ES-I3 (cell line): Measurements from ENCODE around the gene SMARCAD1.
"Not testable (repeated sequence)": the region's sequence is repeated elsewhere in the genome, so short reads cannot be mapped to it uniquely, and the experiment has no call there.

Experiments used
- H3K36me3 ChIP-seq: 2 replicates; pipeline ENCODE4 v1.6.1; 2013; ENCODE audit warnings: mild to moderate bottlenecking, low read length, control low read depth, moderate library complexity; ENCODE audit not compliant: insufficient read depth
- H3K4me1 ChIP-seq: 2 replicates; pipeline ENCODE4 v1.6.1; 2013; ENCODE audit warnings: mild to moderate bottlenecking, control low read depth, low read length; ENCODE audit not compliant: insufficient read depth
- H3K9ac ChIP-seq: 2 replicates; pipeline ENCODE4 v1.6.1; 2013; ENCODE audit warnings: low read depth, mild to moderate bottlenecking, low read length, moderate library complexity
- H3K9me3 ChIP-seq: 2 replicates; pipeline ENCODE4 v1.6.1; 2013; ENCODE audit warnings: mild to moderate bottlenecking, low read length, moderate library complexity; ENCODE audit not compliant: control insufficient read depth, insufficient read depth

SMARCAD1 gene

GRCh38 chr4:94293981-94294380 is 86.3 kb downstream of the SMARCAD1 start:
- not testable (repeated sequence) for H3K36me3 ChIP-seq, H3K4me1 ChIP-seq, H3K9ac ChIP-seq, H3K9me3 ChIP-seq

GRCh38 chr4:94295473-94295872 is 87.8 kb downstream of the SMARCAD1 start:
- H3K4me1 ChIP-seq = not testable (repeated sequence)

GRCh38 chr4:94298725-94299252 is 91.1 kb downstream of the SMARCAD1 start:
- H3K9ac ChIP-seq = no peak overlapping the region
- H3K36me3 ChIP-seq = no peaks in the 10 kb centered on the region
- no peaks in the 10 kb centered on the region for H3K9me3 ChIP-seq
- no peaks in the 10 kb centered on the region for H3K4me1 ChIP-seq

More at GRCh38 chr4:94295473-94295872, 87.8 kb downstream of the SMARCAD1 start:
- H3K9ac ChIP-seq, H3K36me3 ChIP-seq, H3K9me3 ChIP-seq: not testable (repeated sequence)

- Histone ChIP-seq H3K36me3 (no peaks in the 10 kb centered on the region), H3K9me3 (no peaks in the 10 kb centered on the region), H3K9ac (no peak overlapping the region), H3K4me1 (no peaks in the 10 kb centered on the region)
These were observed 94.5 kb downstream of the SMARCAD1 start for GRCh38 chr4:94302191-94302590.

- Histone ChIP-seq H3K36me3 (no peaks in the 10 kb centered on the region), H3K9me3 (no peaks in the 10 kb centered on the region), H3K9ac (no peak overlapping the region)
These were observed 96.8 kb downstream of the SMARCAD1 start for GRCh38 chr4:94304365-94304971.

GRCh38 chr4:94305466-94306225 is 98.0 kb downstream of the SMARCAD1 start:
- Histone ChIP-seq H3K36me3 (no peaks in the 10 kb centered on the region), H3K9ac (no peak overlapping the region), H3K9me3 (no peaks in the 10 kb centered on the region), H3K4me1 (no peaks in the 10 kb centered on the region)

More at GRCh38 chr4:94304365-94304971, 96.8 kb downstream of the SMARCAD1 start:
- no peaks in the 10 kb centered on the region for H3K4me1 ChIP-seq

- Histone ChIP-seq H3K9me3 (no peaks in the 10 kb centered on the region), H3K9ac (no peak overlapping the region), H3K4me1 (no peaks in the 10 kb centered on the region), H3K36me3 (no peaks in the 10 kb centered on the region)
These were observed 99.0 kb downstream of the SMARCAD1 start for GRCh38 chr4:94306713-94307112.

GRCh38 chr4:94307231-94307871 is 99.7 kb downstream of the SMARCAD1 start:
- Histone ChIP-seq H3K9ac (no peak overlapping the region), H3K9me3 (no peaks in the 10 kb centered on the region), H3K36me3 (no peaks in the 10 kb centered on the region), H3K4me1 (no peaks in the 10 kb centered on the region)

- peaks cover 11% of the 10 kb centered on the region; the same call in 1 of the 2 replicates for H3K9me3 ChIP-seq
- H3K36me3 ChIP-seq, H3K4me1 ChIP-seq, H3K9ac ChIP-seq: not testable (repeated sequence)
These were observed 112.3 kb downstream of the SMARCAD1 start for GRCh38 chr4:94319927-94320326.

- Histone ChIP-seq H3K9me3 (peaks cover 14% of the 10 kb centered on the region), H3K36me3 (no peaks in the 10 kb centered on the region), H3K4me1 (no peaks in the 10 kb centered on the region), H3K9ac (no peak overlapping the region)
These were observed 118.2 kb downstream of the SMARCAD1 start for GRCh38 chr4:94325835-94326234.

GRCh38 chr4:94329933-94330332 is 122.3 kb downstream of the SMARCAD1 start:
- H3K9me3 ChIP-seq = peaks cover 14% of the 10 kb centered on the region
- H3K36me3 ChIP-seq = no peaks in the 10 kb centered on the region
- no peaks in the 10 kb centered on the region for H3K4me1 ChIP-seq
- no peak overlapping the region for H3K9ac ChIP-seq

GRCh38 chr4:94332983-94333590 is 125.4 kb downstream of the SMARCAD1 start:
- Histone ChIP-seq H3K4me1 (no peaks in the 10 kb centered on the region), H3K9me3 (no peaks in the 10 kb centered on the region; the same call in 1 of the 2 replicates), H3K36me3 (no peaks in the 10 kb centered on the region), H3K9ac (no peak overlapping the region; the same call in 1 of the 2 replicates)

GRCh38 chr4:94333866-94334265 is 126.2 kb downstream of the SMARCAD1 start:
- Histone ChIP-seq H3K36me3 (no peaks in the 10 kb centered on the region), H3K9me3 (no peaks in the 10 kb centered on the region; the same call in 1 of the 2 replicates), H3K4me1 (no peaks in the 10 kb centered on the region), H3K9ac (no peak overlapping the region)

- no peaks in the 10 kb centered on the region for H3K4me1 ChIP-seq
- no peaks in the 10 kb centered on the region for H3K36me3 ChIP-seq
- H3K9ac ChIP-seq = no peak overlapping the region
These were observed 126.8 kb downstream of the SMARCAD1 start for GRCh38 chr4:94334476-94334875.

More at GRCh38 chr4:94334476-94334875, 126.8 kb downstream of the SMARCAD1 start:
- H3K9me3 ChIP-seq = no peaks in the 10 kb centered on the region; the same call in 1 of the 2 replicates
